ENCODE data around the gene MSRB1.
A peak's percentile ranks its signal among the peaks of the same experiment; 100 is the strongest.

MSRB1 gene

GRCh38 chr16:1989209-1990100 is 46.5 kb upstream of the MSRB1 start, which contains the start of gene SYNGR3:
Gene SYNGR3, plus strand, starts transcription at chr16:1989970. Its CDS starts 133 bp downstream, at chr16:1990103.
- TF ChIP-seq CTCF (IDR thresholded peaks at IDR 0.05; ENCODE audit: insufficient read depth, low read depth, low read length, missing control alignments) = no peak
- H3K4me3 ChIP-seq (ENCODE audit: low read length) = no peak within 1 kb of the TSS
- DNase-seq (ENCODE audit: low read depth) = no peak

GRCh38 chr16:1987198-1987597 is 44.2 kb upstream of the MSRB1 start:
- TF ChIP-seq CTCF (IDR thresholded peaks at IDR 0.05; ENCODE audit: insufficient read depth, low read depth, low read length, missing control alignments) = no peak
- no peak for DNase-seq (ENCODE audit: low read depth)
- no peak overlapping the region for H3K4me3 ChIP-seq (ENCODE audit: low read length)

- no peak for DNase-seq (ENCODE audit: low read depth)
- no peak for TF ChIP-seq CTCF (IDR thresholded peaks at IDR 0.05; ENCODE audit: insufficient read depth, low read depth, low read length, missing control alignments)
- H3K4me3 ChIP-seq (ENCODE audit: low read length) = no peak overlapping the region
These were observed 42.6 kb upstream of the MSRB1 start for GRCh38 chr16:1985466-1986150.

GRCh38 chr16:1984347-1985225 is 41.6 kb upstream of the MSRB1 start:
- H3K4me3 ChIP-seq (ENCODE audit: low read length) = peak overlapping the region; percentile 61
- peak; percentile 40 for DNase-seq (ENCODE audit: low read depth)
- TF ChIP-seq CTCF (IDR thresholded peaks at IDR 0.05; ENCODE audit: insufficient read depth, low read depth, low read length, missing control alignments) = no peak

- TF ChIP-seq CTCF (IDR thresholded peaks at IDR 0.05; ENCODE audit: insufficient read depth, low read depth, low read length, missing control alignments) = no peak
- DNase-seq (ENCODE audit: low read depth) = peak; percentile 80
- H3K4me3 ChIP-seq (ENCODE audit: low read length) = peak within 1 kb of the TSS; percentile 61
These were observed 40.7 kb upstream of the MSRB1 start, which contains the start of gene GFER for GRCh38 chr16:1983544-1984346. Gene GFER, plus strand, starts transcription at chr16:1984193. Its CDS starts 26 bp downstream, at chr16:1984219.

All from epithelial cell of esophagus (primary cell).